T-helper 17 cell (primary cell): ENCODE measurements around the gene PTPN7. TPM values are rescaled to one million over a fixed set of nuclear protein-coding genes. Genes with fewer than 3 reads are reported as not detected.
"Not testable (repeated sequence)": the region's sequence is repeated elsewhere in the genome, so short reads cannot be mapped to it uniquely, and the experiment has no call there.

Experiments
- ATAC-seq: fragments of 150-1000 bp; cut with Tn5 transposase; 2 replicates; pipeline ENCODE4 v1.10.0; 2021; ENCODE audit warnings: mild to moderate bottlenecking, moderate library complexity
- DNase-seq, 3 donors: peaks; one replicate each; pipeline versions ENCODE4 v3.0.0 to v3.0.0-alpha.2; 2020 to 2021
- H3K9me3 ChIP-seq: one replicate; pipeline ENCODE4 v1.7.0; 2013; ENCODE audit warnings: low read length, mild to moderate bottlenecking; ENCODE audit not compliant: control insufficient read depth, poor library complexity, severe bottlenecking
- H3K27ac Mint-ChIP-seq: one replicate; pipeline ENCODE4 v1.8.0; 2022; ENCODE audit warnings: mild to moderate bottlenecking, moderate library complexity, mixed read lengths
- H3K27me3 Mint-ChIP-seq: one replicate; pipeline ENCODE4 v1.8.0; 2022; ENCODE audit warnings: mixed read lengths
- H3K36me3 Mint-ChIP-seq: one replicate; pipeline ENCODE4 v1.8.0; 2022; ENCODE audit warnings: low read depth, mixed read lengths
- H3K4me1 Mint-ChIP-seq: one replicate; pipeline ENCODE4 v1.8.0; 2022; ENCODE audit warnings: mild to moderate bottlenecking, mixed read lengths
- H3K4me3 Mint-ChIP-seq: one replicate; pipeline ENCODE4 v1.8.0; 2022; ENCODE audit warnings: mild to moderate bottlenecking, moderate library complexity, mixed read lengths
- total RNA-seq, 4 donors: library from RNA in 2 of 4; stranded (reverse) in 2 of 4; gene quantifications; one replicate each; pipeline ENCODE4 v1.2.3 and lab custom pipeline; 2022 to 2026

The PTPN7 gene
- total RNA-seq, 2 donors from 2014 or later, result 97.5 to 101 TPM

- H3K4me3 Mint-ChIP-seq, result no peak overlapping the region
- DNase-seq, result peak; percentile 49 to 59 (median 50)
- peak; percentile 62 for ATAC-seq
- no peaks in the 10 kb centered on the region for H3K9me3 ChIP-seq
- peak overlapping the region; percentile 74 for H3K27ac Mint-ChIP-seq
- peaks cover 17% of the 10 kb centered on the region for H3K27me3 Mint-ChIP-seq
- peaks cover 3% of the 10 kb centered on the region for H3K36me3 Mint-ChIP-seq
- H3K4me1 Mint-ChIP-seq, result peaks cover 15% of the 10 kb centered on the region
Measured at GRCh38 chr1:202184750-202185460, 24.5 kb upstream of the PTPN7 start.

- Mint-ChIP-seq H3K27ac (no peak overlapping the region), H3K27me3 (peaks cover 5% of the 10 kb centered on the region), H3K36me3 (peaks cover 3% of the 10 kb centered on the region), H3K4me1 (peaks cover 12% of the 10 kb centered on the region), H3K4me3 (no peak overlapping the region)
- H3K9me3 ChIP-seq, result no peaks in the 10 kb centered on the region
- ATAC-seq, result no peak
- DNase-seq, result no peak
Measured at GRCh38 chr1:202182040-202182877, 21.9 kb upstream of the PTPN7 start.

- Mint-ChIP-seq H3K4me1 (peaks cover 12% of the 10 kb centered on the region), H3K27ac (no peak overlapping the region), H3K36me3 (peaks cover 3% of the 10 kb centered on the region), H3K27me3 (peaks cover 5% of the 10 kb centered on the region), H3K4me3 (no peak overlapping the region)
- DNase-seq (no peak), ATAC-seq (no peak)
- H3K9me3 ChIP-seq, result no peaks in the 10 kb centered on the region
Measured at GRCh38 chr1:202181586-202181985, 21.2 kb upstream of the PTPN7 start.

GRCh38 chr1:202180751-202181139 lies 20.3 kb upstream of the PTPN7 start:
- not testable (repeated sequence) for H3K36me3 Mint-ChIP-seq, H3K4me3 Mint-ChIP-seq, ATAC-seq

GRCh38 chr1:202179828-202180750 lies 19.7 kb upstream of the PTPN7 start:
- no peaks in the 10 kb centered on the region for H3K9me3 ChIP-seq
- no peak overlapping the region for H3K27ac Mint-ChIP-seq
- H3K27me3 Mint-ChIP-seq, result peaks cover 5% of the 10 kb centered on the region
- peaks cover 12% of the 10 kb centered on the region for H3K4me1 Mint-ChIP-seq
- ATAC-seq (no peak), DNase-seq (no peak)
- peaks cover 3% of the 10 kb centered on the region for H3K36me3 Mint-ChIP-seq
- no peak overlapping the region for H3K4me3 Mint-ChIP-seq

More at GRCh38 chr1:202180751-202181139, 20.3 kb upstream of the PTPN7 start:
- H3K4me1 Mint-ChIP-seq, result peaks cover 12% of the 10 kb centered on the region
- H3K27me3 Mint-ChIP-seq, H3K9me3 ChIP-seq, H3K27ac Mint-ChIP-seq, DNase-seq: not testable (repeated sequence)

- no peaks in the 10 kb centered on the region for H3K9me3 ChIP-seq
- H3K36me3 Mint-ChIP-seq, result peaks cover 3% of the 10 kb centered on the region
- H3K27me3 Mint-ChIP-seq, result no peaks in the 10 kb centered on the region
- no peak overlapping the region for H3K4me3 Mint-ChIP-seq
- DNase-seq, result no peak
- no peak overlapping the region for H3K27ac Mint-ChIP-seq
- no peak for ATAC-seq
- H3K4me1 Mint-ChIP-seq, result peaks cover 4% of the 10 kb centered on the region
Measured at GRCh38 chr1:202176949-202177927, 16.8 kb upstream of the PTPN7 start.

GRCh38 chr1:202173993-202174392 lies 13.6 kb upstream of the PTPN7 start:
- DNase-seq (no peak), ATAC-seq (no peak)
- Mint-ChIP-seq H3K27me3 (no peaks in the 10 kb centered on the region), H3K27ac (no peak overlapping the region), H3K4me3 (no peak overlapping the region), H3K36me3 (no peaks in the 10 kb centered on the region), H3K4me1 (peaks cover 9% of the 10 kb centered on the region)
- no peaks in the 10 kb centered on the region for H3K9me3 ChIP-seq

GRCh38 chr1:202172015-202172355 lies 11.6 kb upstream of the PTPN7 start:
- no peak for ATAC-seq
- Mint-ChIP-seq H3K4me3 (no peak overlapping the region), H3K27me3 (no peaks in the 10 kb centered on the region), H3K36me3 (no peaks in the 10 kb centered on the region), H3K4me1 (peaks cover 12% of the 10 kb centered on the region), H3K27ac (no peak overlapping the region)
- no peak for DNase-seq
- H3K9me3 ChIP-seq, result no peaks in the 10 kb centered on the region

GRCh38 chr1:202171292-202172014 lies 11.1 kb upstream of the PTPN7 start:
- ATAC-seq, result no peak
- Mint-ChIP-seq H3K4me1 (peaks cover 15% of the 10 kb centered on the region), H3K36me3 (no peaks in the 10 kb centered on the region), H3K27ac (no peak overlapping the region), H3K27me3 (no peaks in the 10 kb centered on the region), H3K4me3 (no peak overlapping the region)
- no peaks in the 10 kb centered on the region for H3K9me3 ChIP-seq
- DNase-seq, result no peak

- H3K9me3 ChIP-seq, result no peaks in the 10 kb centered on the region
Measured at GRCh38 chr1:202170726-202171125, 10.3 kb upstream of the PTPN7 start.

GRCh38 chr1:202168861-202169260 lies 8.5 kb upstream of the PTPN7 start:
- Mint-ChIP-seq H3K4me3 (no peak overlapping the region), H3K4me1 (peaks cover 29% of the 10 kb centered on the region), H3K36me3 (no peaks in the 10 kb centered on the region), H3K27me3 (no peaks in the 10 kb centered on the region), H3K27ac (no peak overlapping the region)
- no peaks in the 10 kb centered on the region for H3K9me3 ChIP-seq
- DNase-seq (no peak), ATAC-seq (no peak)

More at GRCh38 chr1:202170726-202171125, 10.3 kb upstream of the PTPN7 start:
- H3K27me3 Mint-ChIP-seq, result no peaks in the 10 kb centered on the region
- DNase-seq (no peak), ATAC-seq (peak; percentile 52)
- H3K36me3 Mint-ChIP-seq, result no peaks in the 10 kb centered on the region
- peaks cover 17% of the 10 kb centered on the region for H3K4me1 Mint-ChIP-seq
- no peak overlapping the region for H3K4me3 Mint-ChIP-seq
- H3K27ac Mint-ChIP-seq, result peak overlapping the region; percentile 19
